Astrocyte (in vitro differentiated cells and primary cell): Measurements from ENCODE around the gene COQ6. TPM values are rescaled to one million over a fixed set of nuclear protein-coding genes. Genes with fewer than 3 reads are reported as not detected.
A peak's percentile ranks its signal among the peaks of the same experiment; 100 is the strongest.

Source experiments
- DNase-seq: peaks from one replicate; pipeline ENCODE4 v3.0.0-alpha.2; 2010; ENCODE audit warnings: low read depth
- FAIRE-seq: peaks from 2 replicates; lab custom pipeline; 2011; peaks lifted over from hg19 to GRCh38; lab: Jason Lieb, UNC
- H2AFZ ChIP-seq: 2 replicates; pipeline ENCODE4 v1.6.0; 2012; ENCODE audit warnings: low read depth, low read length, inconsistent platforms
- H3K27ac ChIP-seq: 2 replicates; pipeline ENCODE4 v1.5.1; 2011; ENCODE audit warnings: low read depth, low read length, inconsistent platforms
- H3K27me3 ChIP-seq: 2 replicates; pipeline ENCODE4 v1.6.0; 2011; ENCODE audit warnings: low read length, inconsistent platforms; ENCODE audit not compliant: insufficient read depth
- H3K36me3 ChIP-seq: 2 replicates; pipeline ENCODE4 v1.5.1; 2011; ENCODE audit warnings: low read length, inconsistent platforms; ENCODE audit not compliant: insufficient read depth
- H3K4me1 ChIP-seq: 2 replicates; pipeline ENCODE4 v1.5.1; 2011; ENCODE audit warnings: low read length, inconsistent platforms; ENCODE audit not compliant: insufficient read depth
- H3K4me2 ChIP-seq: 2 replicates; pipeline ENCODE4 v1.6.0; 2012; ENCODE audit warnings: low read length, inconsistent platforms
- H3K4me3 ChIP-seq: 2 replicates; pipeline ENCODE4 v1.5.1; 2011; ENCODE audit warnings: low read depth, mild to moderate bottlenecking, low read length, inconsistent platforms; ENCODE audit not compliant: insufficient read depth
- H3K79me2 ChIP-seq: 2 replicates; pipeline ENCODE4 v1.6.0; 2012; ENCODE audit warnings: mild to moderate bottlenecking, low read length, inconsistent platforms; ENCODE audit not compliant: insufficient read depth
- H3K9ac ChIP-seq: 2 replicates; pipeline ENCODE4 v1.6.0; 2012; ENCODE audit warnings: mild to moderate bottlenecking, low read length, inconsistent platforms
- H3K9me3 ChIP-seq: 2 replicates; pipeline ENCODE4 v1.5.1; 2012; ENCODE audit warnings: low read depth, mild to moderate bottlenecking, low read length, inconsistent platforms; ENCODE audit not compliant: insufficient read depth
- H4K20me1 ChIP-seq: 2 replicates; pipeline ENCODE4 v1.6.0; 2012; ENCODE audit warnings: low read length, inconsistent platforms; ENCODE audit not compliant: insufficient read depth
- H3K27ac Mint-ChIP-seq: one replicate; pipeline ENCODE4 v1.8.0; 2021; ENCODE audit warnings: mild to moderate bottlenecking, mixed read lengths; ENCODE audit not compliant: unreplicated experiment
- H3K27me3 Mint-ChIP-seq: one replicate; pipeline ENCODE4 v1.8.0; 2021; ENCODE audit warnings: low read depth, mixed read lengths; ENCODE audit not compliant: unreplicated experiment
- H3K36me3 Mint-ChIP-seq: one replicate; pipeline ENCODE4 v1.8.0; 2021; ENCODE audit warnings: low read depth, mixed read lengths; ENCODE audit not compliant: unreplicated experiment
- H3K4me1 Mint-ChIP-seq: one replicate; pipeline ENCODE4 v1.8.0; 2021; ENCODE audit warnings: low read depth, mixed read lengths; ENCODE audit not compliant: unreplicated experiment
- H3K4me3 Mint-ChIP-seq: one replicate; pipeline ENCODE4 v1.8.0; 2021; ENCODE audit warnings: mild to moderate bottlenecking, moderate library complexity, mixed read lengths; ENCODE audit not compliant: unreplicated experiment
- H3K9me3 Mint-ChIP-seq: one replicate; pipeline ENCODE4 v1.8.0; 2021; ENCODE audit warnings: mild to moderate bottlenecking, mixed read lengths; ENCODE audit not compliant: unreplicated experiment
- EZH2 ChIP-seq: IDR thresholded peaks from 2 replicates; pipeline ENCODE4 v1.6.1; 2012; ENCODE audit warnings: mild to moderate bottlenecking, low read length, inconsistent platforms; ENCODE audit not compliant: insufficient read depth
- total RNA-seq: library from RNA; stranded (reverse); gene quantifications from 2 replicates; pipeline ENCODE4 v1.2.1, GENCODE V29; 2021
- TF ChIP-seq, protein P1 (sequence below): IDR thresholded peaks from 2 replicates; pipeline ENCODE4 v1.5.1; 2011; ENCODE audit warnings: low read depth, mild to moderate bottlenecking, inconsistent platforms, low read length, moderate library complexity; ENCODE audit not compliant: insufficient read depth

COQ6 gene
- total RNA-seq, 1 donor from 2014 or later: 12.8 TPM

DNA sequence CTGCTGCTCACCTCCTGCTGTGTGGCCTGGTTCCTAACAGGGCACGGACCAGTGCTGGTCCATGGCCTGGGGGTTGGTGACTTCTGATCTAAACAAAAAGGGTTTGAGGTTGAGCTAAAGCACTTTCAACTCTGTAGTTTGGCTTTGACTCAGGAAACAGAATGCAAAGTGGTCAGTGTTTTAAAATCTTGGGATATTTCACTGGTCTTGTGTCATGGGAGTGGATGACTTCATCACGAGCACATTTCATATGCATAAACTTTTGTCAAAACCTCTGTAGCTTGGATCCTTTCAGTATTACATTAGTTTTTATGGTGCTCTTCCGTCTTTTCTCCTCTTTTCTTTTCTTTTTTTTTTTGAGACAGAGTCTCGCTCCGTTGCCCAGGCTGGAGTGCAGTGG, 25.8 kb upstream of the COQ6 start:
- Histone ChIP-seq H3K4me1 (no peaks in the 10 kb centered on the region), H4K20me1 (peaks cover 22% of the 10 kb centered on the region), H3K4me2 (no peak overlapping the region), H3K27me3 (no peaks in the 10 kb centered on the region), H2AFZ (no peak overlapping the region), H3K9ac (no peak overlapping the region), H3K4me3 (no peak overlapping the region), H3K36me3 (peaks cover 49% of the 10 kb centered on the region), H3K9me3 (no peaks in the 10 kb centered on the region), H3K27ac (no peak overlapping the region), H3K79me2 (peaks cover 3% of the 10 kb centered on the region)
- DNase-seq (no peak), FAIRE-seq (no peak)
- no peak overlapping the region for H3K27ac Mint-ChIP-seq
- H3K27me3 Mint-ChIP-seq: no peaks in the 10 kb centered on the region
- no peak for TF ChIP-seq EZH2
- TF ChIP-seq, protein P1, sequence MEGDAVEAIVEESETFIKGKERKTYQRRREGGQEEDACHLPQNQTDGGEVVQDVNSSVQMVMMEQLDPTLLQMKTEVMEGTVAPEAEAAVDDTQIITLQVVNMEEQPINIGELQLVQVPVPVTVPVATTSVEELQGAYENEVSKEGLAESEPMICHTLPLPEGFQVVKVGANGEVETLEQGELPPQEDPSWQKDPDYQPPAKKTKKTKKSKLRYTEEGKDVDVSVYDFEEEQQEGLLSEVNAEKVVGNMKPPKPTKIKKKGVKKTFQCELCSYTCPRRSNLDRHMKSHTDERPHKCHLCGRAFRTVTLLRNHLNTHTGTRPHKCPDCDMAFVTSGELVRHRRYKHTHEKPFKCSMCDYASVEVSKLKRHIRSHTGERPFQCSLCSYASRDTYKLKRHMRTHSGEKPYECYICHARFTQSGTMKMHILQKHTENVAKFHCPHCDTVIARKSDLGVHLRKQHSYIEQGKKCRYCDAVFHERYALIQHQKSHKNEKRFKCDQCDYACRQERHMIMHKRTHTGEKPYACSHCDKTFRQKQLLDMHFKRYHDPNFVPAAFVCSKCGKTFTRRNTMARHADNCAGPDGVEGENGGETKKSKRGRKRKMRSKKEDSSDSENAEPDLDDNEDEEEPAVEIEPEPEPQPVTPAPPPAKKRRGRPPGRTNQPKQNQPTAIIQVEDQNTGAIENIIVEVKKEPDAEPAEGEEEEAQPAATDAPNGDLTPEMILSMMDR: no peak
- H3K36me3 Mint-ChIP-seq: peaks cover 17% of the 10 kb centered on the region
- no peak overlapping the region for H3K4me3 Mint-ChIP-seq
- no peaks in the 10 kb centered on the region for H3K9me3 Mint-ChIP-seq
- no peaks in the 10 kb centered on the region for H3K4me1 Mint-ChIP-seq

DNA sequence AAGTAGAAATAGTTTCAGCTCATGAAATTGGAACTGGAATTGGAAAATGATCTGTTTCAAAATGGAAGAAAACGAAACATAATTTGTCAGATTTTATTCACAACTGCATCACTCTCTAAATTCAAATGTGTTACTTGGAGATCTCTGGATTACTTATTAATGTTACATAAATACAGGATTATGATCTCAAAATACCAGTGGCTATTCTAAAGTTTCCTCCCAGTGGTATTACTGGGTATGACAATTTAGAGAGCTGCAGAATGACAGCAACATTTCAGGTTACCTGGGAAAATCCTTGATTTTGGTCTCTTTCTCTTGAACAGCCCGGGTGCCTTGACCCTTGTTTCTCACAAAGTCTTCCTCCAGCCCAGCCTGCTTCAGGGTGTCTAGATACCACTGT, 14.4 kb upstream of the COQ6 start:
- no peak overlapping the region for H3K4me2 ChIP-seq
- Mint-ChIP-seq H3K36me3 (peaks cover 11% of the 10 kb centered on the region), H3K27me3 (no peaks in the 10 kb centered on the region), H3K27ac (no peak overlapping the region), H3K9me3 (no peaks in the 10 kb centered on the region), H3K4me3 (no peak overlapping the region), H3K4me1 (no peaks in the 10 kb centered on the region)
- H3K9ac ChIP-seq: no peak overlapping the region
- H3K27me3 ChIP-seq: no peaks in the 10 kb centered on the region
- H3K4me1 ChIP-seq: no peaks in the 10 kb centered on the region
- DNase-seq (no peak), FAIRE-seq (no peak)
- H3K27ac ChIP-seq: no peak overlapping the region
- no peaks in the 10 kb centered on the region for H3K9me3 ChIP-seq
- peaks cover 34% of the 10 kb centered on the region for H3K36me3 ChIP-seq
- H2AFZ ChIP-seq: no peak overlapping the region
- TF ChIP-seq, protein P1: peak; percentile 38
- TF ChIP-seq EZH2: no peak
- H3K79me2 ChIP-seq: no peaks in the 10 kb centered on the region
- no peaks in the 10 kb centered on the region for H4K20me1 ChIP-seq
- no peak overlapping the region for H3K4me3 ChIP-seq

DNA sequence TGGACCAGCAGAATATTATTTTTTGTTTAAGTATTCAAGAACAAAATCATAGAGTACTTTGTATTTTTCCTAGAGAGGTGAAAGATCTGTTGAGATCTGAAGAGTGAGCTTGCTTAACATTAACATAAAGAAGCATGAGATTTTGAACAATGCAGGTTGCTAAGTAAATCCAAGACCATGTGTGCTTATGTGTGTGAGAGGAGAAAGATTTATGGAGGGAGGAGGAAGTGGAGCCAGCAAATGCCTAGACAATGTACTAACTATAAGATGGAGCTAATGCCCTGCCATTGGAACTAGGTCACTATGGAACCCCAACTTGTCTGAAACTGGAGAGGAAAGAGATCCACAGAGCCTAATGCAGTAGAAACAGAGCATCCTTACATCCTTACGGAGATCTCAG, 13.6 kb upstream of the COQ6 start:
- H3K27me3 Mint-ChIP-seq: no peaks in the 10 kb centered on the region
- no peaks in the 10 kb centered on the region for H4K20me1 ChIP-seq
- no peak for FAIRE-seq
- H3K27ac ChIP-seq: no peak overlapping the region
- H3K4me1 Mint-ChIP-seq: no peaks in the 10 kb centered on the region
- H3K9me3 ChIP-seq: no peaks in the 10 kb centered on the region
- no peaks in the 10 kb centered on the region for H3K4me1 ChIP-seq
- DNase-seq: no peak
- H3K27me3 ChIP-seq: no peaks in the 10 kb centered on the region
- H3K79me2 ChIP-seq: no peaks in the 10 kb centered on the region
- no peak overlapping the region for H3K4me2 ChIP-seq
- H3K4me3 ChIP-seq: no peak overlapping the region
- peaks cover 10% of the 10 kb centered on the region for H3K36me3 Mint-ChIP-seq
- TF ChIP-seq, protein P1: no peak
- no peak for TF ChIP-seq EZH2
- no peak overlapping the region for H2AFZ ChIP-seq
- no peak overlapping the region for H3K27ac Mint-ChIP-seq
- H3K4me3 Mint-ChIP-seq: no peak overlapping the region
- H3K9ac ChIP-seq: no peak overlapping the region
- peaks cover 27% of the 10 kb centered on the region for H3K36me3 ChIP-seq
- no peaks in the 10 kb centered on the region for H3K9me3 Mint-ChIP-seq
